ENCODE data around the gene POLR1A.
A peak's percentile ranks its signal among the peaks of the same experiment; 100 is the strongest.

The POLR1A gene

DNA sequence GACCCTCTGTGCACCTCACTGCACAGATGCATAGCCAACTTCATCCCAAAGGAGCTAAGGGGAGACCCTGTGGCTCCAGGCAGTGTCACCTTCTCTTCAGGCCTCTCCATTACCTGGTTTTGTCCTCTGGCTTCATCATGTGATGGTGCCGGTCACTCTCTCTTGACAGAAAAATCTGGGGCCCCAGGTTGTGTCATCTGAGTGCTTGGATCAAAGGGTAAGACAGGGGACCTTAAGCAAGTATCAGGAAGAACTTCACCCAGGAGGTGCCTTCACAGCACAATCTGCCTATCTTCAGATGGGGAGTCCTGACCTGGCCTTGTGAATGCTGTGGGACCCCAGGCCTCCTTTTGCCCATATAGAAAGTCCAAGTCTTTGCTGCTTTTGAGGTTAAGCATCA is 104.4 kb downstream of the POLR1A start:
- Histone ChIP-seq H3K27me3 (ENCODE audit: insufficient read depth, low read depth) (no peaks in the 10 kb centered on the region), H3K79me2 (ENCODE audit: insufficient read depth, low read depth) (no peaks in the 10 kb centered on the region), H4K20me1 (ENCODE audit: insufficient read depth) (no peaks in the 10 kb centered on the region), H3K4me3 (IDR thresholded peaks at IDR 0.05; ENCODE audit: insufficient read depth, low read depth, low read length) (no peak overlapping the region), H2AFZ (ENCODE audit: low read depth) (no peak overlapping the region), H3K27ac (no peak overlapping the region), H3K4me1 (ENCODE audit: low read depth, poor library complexity, severe bottlenecking) (peaks cover 61% of the 10 kb centered on the region), H3K36me3 (ENCODE audit: insufficient read depth) (no peaks in the 10 kb centered on the region), H3K4me2 (peak overlapping the region; percentile 90), H3K9ac (no peak overlapping the region)
- TF ChIP-seq, protein P1, sequence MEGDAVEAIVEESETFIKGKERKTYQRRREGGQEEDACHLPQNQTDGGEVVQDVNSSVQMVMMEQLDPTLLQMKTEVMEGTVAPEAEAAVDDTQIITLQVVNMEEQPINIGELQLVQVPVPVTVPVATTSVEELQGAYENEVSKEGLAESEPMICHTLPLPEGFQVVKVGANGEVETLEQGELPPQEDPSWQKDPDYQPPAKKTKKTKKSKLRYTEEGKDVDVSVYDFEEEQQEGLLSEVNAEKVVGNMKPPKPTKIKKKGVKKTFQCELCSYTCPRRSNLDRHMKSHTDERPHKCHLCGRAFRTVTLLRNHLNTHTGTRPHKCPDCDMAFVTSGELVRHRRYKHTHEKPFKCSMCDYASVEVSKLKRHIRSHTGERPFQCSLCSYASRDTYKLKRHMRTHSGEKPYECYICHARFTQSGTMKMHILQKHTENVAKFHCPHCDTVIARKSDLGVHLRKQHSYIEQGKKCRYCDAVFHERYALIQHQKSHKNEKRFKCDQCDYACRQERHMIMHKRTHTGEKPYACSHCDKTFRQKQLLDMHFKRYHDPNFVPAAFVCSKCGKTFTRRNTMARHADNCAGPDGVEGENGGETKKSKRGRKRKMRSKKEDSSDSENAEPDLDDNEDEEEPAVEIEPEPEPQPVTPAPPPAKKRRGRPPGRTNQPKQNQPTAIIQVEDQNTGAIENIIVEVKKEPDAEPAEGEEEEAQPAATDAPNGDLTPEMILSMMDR (conservative IDR thresholded peaks at IDR 0.05; ENCODE audit: low read depth, low read length): no peak

DNA sequence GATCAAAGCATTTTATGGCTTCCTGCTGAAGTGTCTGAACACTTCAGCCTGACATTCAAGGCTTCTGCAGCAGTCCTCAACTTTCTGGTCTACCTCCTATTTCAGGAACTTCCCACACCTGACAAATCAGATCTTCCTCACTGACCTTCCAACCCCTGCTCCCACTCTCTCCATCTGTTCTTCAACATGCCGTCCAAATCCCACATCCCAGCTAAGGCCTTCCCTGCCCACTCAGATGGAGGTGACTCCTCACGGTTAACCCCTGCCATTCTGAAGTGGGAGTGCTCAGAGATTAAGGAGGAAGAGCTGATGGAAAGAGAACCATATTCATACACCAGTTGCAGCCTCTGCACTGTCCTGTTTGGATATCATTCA is 104.8 kb downstream of the POLR1A start:
- Histone ChIP-seq H3K9ac (no peak overlapping the region), H3K27ac (peak overlapping the region; percentile 87; the same call in 1 of the 2 replicates)

DNA sequence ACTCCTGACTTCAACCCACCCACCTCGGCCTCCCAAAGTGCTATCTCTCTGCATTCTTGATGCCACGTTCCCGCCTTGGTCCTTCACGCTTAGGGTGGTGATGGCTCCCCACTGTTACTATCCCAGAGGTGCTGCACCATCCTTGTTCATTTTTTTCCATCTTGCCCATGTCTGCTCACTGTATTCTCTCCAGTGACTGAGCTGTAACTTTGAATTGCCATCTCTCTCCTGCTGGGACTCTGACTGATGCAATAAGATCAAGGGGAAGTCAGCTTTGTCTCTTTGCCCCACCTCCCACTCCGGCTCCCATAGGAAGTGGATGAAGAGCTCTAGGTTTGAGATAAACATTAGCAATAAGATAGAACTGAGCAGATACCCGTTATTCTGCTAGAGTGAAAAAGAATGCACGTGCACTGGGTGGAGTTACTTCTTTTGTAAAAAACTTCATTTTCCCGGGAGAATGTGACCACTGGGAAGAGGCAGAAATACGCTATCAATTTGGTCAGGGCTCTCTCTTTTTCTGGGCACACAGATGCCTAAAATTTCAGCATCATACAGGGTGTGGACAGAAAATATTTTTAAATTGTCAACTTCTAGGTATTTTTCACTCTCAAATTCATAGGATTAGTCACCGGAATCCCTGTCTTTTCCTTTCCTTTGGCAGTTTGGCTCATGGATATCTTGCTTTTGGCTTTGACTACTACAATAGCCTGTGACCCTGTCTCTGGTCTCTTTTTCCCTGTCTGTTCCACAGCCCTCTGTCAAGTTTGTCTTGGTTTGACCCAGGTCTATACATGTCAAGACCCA is 105.4 kb downstream of the POLR1A start:
- Histone ChIP-seq H3K4me1 (ENCODE audit: low read depth, poor library complexity, severe bottlenecking) (peaks cover 71% of the 10 kb centered on the region), H3K4me2 (peak overlapping the region; percentile 90), H3K79me2 (ENCODE audit: insufficient read depth, low read depth) (no peaks in the 10 kb centered on the region), H4K20me1 (ENCODE audit: insufficient read depth) (no peaks in the 10 kb centered on the region), H3K27me3 (ENCODE audit: insufficient read depth, low read depth) (no peaks in the 10 kb centered on the region), H3K4me3 (IDR thresholded peaks at IDR 0.05; ENCODE audit: insufficient read depth, low read depth, low read length) (no peak overlapping the region), H3K36me3 (ENCODE audit: insufficient read depth) (no peaks in the 10 kb centered on the region), H3K9ac (peak overlapping the region; percentile 61; the same call in 1 of the 2 replicates), H2AFZ (ENCODE audit: low read depth) (no peak overlapping the region), H3K27ac (peak overlapping the region; percentile 87)
- TF ChIP-seq, protein P1 (conservative IDR thresholded peaks at IDR 0.05; ENCODE audit: low read depth, low read length): no peak

More for the DNA sequence above, 104.8 kb downstream of the POLR1A start:
- H3K79me2 ChIP-seq (ENCODE audit: insufficient read depth, low read depth): no peaks in the 10 kb centered on the region
- H3K4me1 ChIP-seq (ENCODE audit: low read depth, poor library complexity, severe bottlenecking): peaks cover 65% of the 10 kb centered on the region
- H2AFZ ChIP-seq (ENCODE audit: low read depth): no peak overlapping the region
- no peaks in the 10 kb centered on the region for H4K20me1 ChIP-seq (ENCODE audit: insufficient read depth)
- no peaks in the 10 kb centered on the region for H3K36me3 ChIP-seq (ENCODE audit: insufficient read depth)
- peak overlapping the region; percentile 90 for H3K4me2 ChIP-seq
- no peak overlapping the region for H3K4me3 ChIP-seq (IDR thresholded peaks at IDR 0.05; ENCODE audit: insufficient read depth, low read depth, low read length)
- no peaks in the 10 kb centered on the region for H3K27me3 ChIP-seq (ENCODE audit: insufficient read depth, low read depth)
- TF ChIP-seq, protein P1 (conservative IDR thresholded peaks at IDR 0.05; ENCODE audit: low read depth, low read length): no peak

DNA sequence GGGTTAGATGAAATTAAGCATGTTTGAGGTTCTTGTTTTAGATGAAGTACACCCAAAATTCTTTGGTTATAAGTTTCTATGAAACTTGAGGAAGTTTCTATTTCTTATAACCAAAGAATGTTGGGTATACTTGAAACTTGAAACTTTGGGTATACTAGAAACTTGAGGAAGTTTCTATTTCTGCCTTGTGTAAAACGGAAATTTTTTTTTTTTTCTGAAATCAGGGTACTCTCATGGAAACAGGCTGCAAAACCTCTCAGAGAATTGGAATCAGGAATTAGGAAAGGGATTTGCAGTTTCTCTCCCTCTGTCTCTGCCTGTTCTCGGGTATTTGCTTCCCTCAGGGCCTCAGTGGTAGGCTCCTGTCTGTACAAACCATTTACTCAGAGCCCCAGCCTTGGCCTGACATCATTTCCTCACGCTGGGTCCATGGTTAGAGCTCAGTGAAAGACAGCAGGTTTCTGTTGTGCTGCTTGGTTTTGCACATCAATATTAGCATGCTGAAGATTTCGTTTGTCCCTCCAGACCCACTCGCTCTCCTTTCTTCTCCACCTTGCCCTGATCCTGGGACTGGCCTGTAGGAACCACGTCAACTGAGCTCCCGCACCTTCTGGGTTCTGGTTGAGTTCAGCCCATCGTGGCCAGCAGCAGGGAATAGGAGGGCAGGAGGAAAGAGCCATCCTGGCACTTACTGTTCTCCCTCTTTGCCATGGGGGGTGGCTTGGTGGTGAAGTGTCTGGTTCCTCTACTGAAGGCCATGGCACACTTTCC is 106.4 kb downstream of the POLR1A start:
- Histone ChIP-seq H3K27ac (peak overlapping the region; percentile 87), H3K4me3 (IDR thresholded peaks at IDR 0.05; ENCODE audit: insufficient read depth, low read depth, low read length) (peak overlapping the region; percentile 22), H3K79me2 (ENCODE audit: insufficient read depth, low read depth) (no peaks in the 10 kb centered on the region), H3K4me2 (peak overlapping the region; percentile 90), H3K27me3 (ENCODE audit: insufficient read depth, low read depth) (no peaks in the 10 kb centered on the region), H3K4me1 (ENCODE audit: low read depth, poor library complexity, severe bottlenecking) (peaks cover 82% of the 10 kb centered on the region), H3K9ac (peak overlapping the region; percentile 61), H3K36me3 (ENCODE audit: insufficient read depth) (no peaks in the 10 kb centered on the region), H2AFZ (ENCODE audit: low read depth) (peak overlapping the region; percentile 34; the same call in 1 of the 2 replicates), H4K20me1 (ENCODE audit: insufficient read depth) (no peaks in the 10 kb centered on the region)
- TF ChIP-seq, protein P1 (conservative IDR thresholded peaks at IDR 0.05; ENCODE audit: low read depth, low read length): no peak
